Endothelial cell of umbilical vein (primary cell): ENCODE data around the gene NEBL. TPM values are rescaled to one million over a fixed set of nuclear protein-coding genes. Genes with fewer than 3 reads are reported as not detected.

ENCODE experiments used
- BruUV-seq: library from RNA; stranded (reverse); fragments of 400-500 nt; replicated peaks from 2 replicates; lab custom pipeline; 2021; lab: Mats Ljungman, UMichigan
- CTCF ChIA-PET: fragments of 300-600, 350-600 bp; sonication (Branson Sonifier 250); formaldehyde crosslinking; loops from one replicate; lab custom pipeline; 2021; ENCODE audit warnings: antibody characterized with exemption, inconsistent platforms; lab: Charles Lee
- POLR2A ChIA-PET: fragments of 300-600, 350-600 bp; sonication (Branson Sonifier 250); formaldehyde crosslinking; loops from one replicate; lab custom pipeline; 2021; ENCODE audit warnings: antibody characterized with exemption, inconsistent platforms; lab: Charles Lee
- DNase-seq: peaks from one replicate; pipeline ENCODE4 v3.0.0-alpha.2; 2011; ENCODE audit warnings: low read depth, low spot score
- FAIRE-seq: peaks from 2 replicates; lab custom pipeline; 2011; peaks lifted over from hg19 to GRCh38; lab: Jason Lieb, UNC
- H2AFZ ChIP-seq: 2 replicates; pipeline ENCODE4 v1.6.0; 2012; ENCODE audit warnings: low read depth, low read length, control low read depth, inconsistent platforms
- H3K27ac ChIP-seq: 2 replicates; pipeline ENCODE4 v1.5.1; 2011; ENCODE audit warnings: low read depth, mild to moderate bottlenecking, control low read depth, low read length, moderate library complexity; ENCODE audit not compliant: insufficient read depth
- H3K27me3 ChIP-seq, 2 experiments: 2 replicates each; pipeline versions ENCODE4 v1.6.0 to v1.6.1; 2011; ENCODE audit warnings: low read length in 2 of 2, mixed read lengths in 1 of 2; ENCODE audit not compliant: control insufficient read depth in 2 of 2, insufficient read depth in 2 of 2
- H3K36me3 ChIP-seq, 2 experiments: 2 replicates in 1 of 2; 3 replicates in 1 of 2; pipeline ENCODE4 v1.5.1; 2011; ENCODE audit warnings: low read length in 2 of 2, mild to moderate bottlenecking in 1 of 2, moderate library complexity in 1 of 2; ENCODE audit not compliant: control insufficient read depth in 2 of 2, insufficient read depth in 2 of 2; ENCODE audit errors: extremely low read depth in 1 of 2
- H3K4me1 ChIP-seq: 3 replicates; pipeline ENCODE4 v1.5.1; 2011; ENCODE audit warnings: mild to moderate bottlenecking, low read length; ENCODE audit not compliant: control insufficient read depth, insufficient read depth; ENCODE audit errors: extremely low read depth
- H3K4me2 ChIP-seq: 2 replicates; pipeline ENCODE4 v1.6.1; 2011; ENCODE audit warnings: low read length, control low read depth, mixed read lengths; ENCODE audit not compliant: insufficient read depth
- H3K4me3 ChIP-seq, 3 experiments: fragments of 200-600 bp in 1 of 3; sonication (generic), shearing (Covaris generic) in 1 of 3; replicated peaks in 1 of 3; 2 replicates each; pipeline ENCODE4 v1.5.1; 2011 to 2016; ENCODE audit warnings: control low read depth in 3 of 3, low read length in 3 of 3, mild to moderate bottlenecking in 2 of 3, inconsistent platforms in 1 of 3, low read depth in 1 of 3, moderate library complexity in 1 of 3; ENCODE audit not compliant: insufficient read depth in 1 of 3
- H3K79me2 ChIP-seq: 2 replicates; pipeline ENCODE4 v1.6.0; 2012; ENCODE audit warnings: low read length, inconsistent platforms; ENCODE audit not compliant: control insufficient read depth, insufficient read depth
- H3K9ac ChIP-seq: replicated peaks from 2 replicates; pipeline ENCODE3; 2011; ENCODE audit warnings: low read length, control low read depth; ENCODE audit not compliant: insufficient read depth; ENCODE audit errors: extremely low read depth
- H3K9me1 ChIP-seq: replicated peaks from 3 replicates; pipeline ENCODE4 v1.6.0; 2011; ENCODE audit warnings: mild to moderate bottlenecking, low read length; ENCODE audit not compliant: control insufficient read depth, insufficient read depth; ENCODE audit errors: extremely low read depth
- H3K9me3 ChIP-seq: replicated peaks from 2 replicates; pipeline ENCODE4 v1.5.1; 2012; ENCODE audit warnings: low read length, inconsistent platforms; ENCODE audit not compliant: control insufficient read depth, insufficient read depth
- H4K20me1 ChIP-seq: replicated peaks from 2 replicates; pipeline ENCODE3; 2011; ENCODE audit warnings: mild to moderate bottlenecking, low read length; ENCODE audit not compliant: control insufficient read depth, insufficient read depth; ENCODE audit errors: extremely low read depth
- EZH2 ChIP-seq: IDR thresholded peaks from 2 replicates; pipeline ENCODE4 v1.6.1; 2012; ENCODE audit warnings: borderline replicate concordance, low read depth, mild to moderate bottlenecking, moderate library complexity, low read length, inconsistent platforms; ENCODE audit not compliant: severe bottlenecking
- FOS ChIP-seq: IDR thresholded peaks from 2 replicates; pipeline ENCODE4 v1.6.1; 2011; ENCODE audit warnings: mild to moderate bottlenecking, low read length, moderate library complexity, borderline replicate concordance; ENCODE audit not compliant: insufficient read depth
- GATA2 ChIP-seq: IDR thresholded peaks from 2 replicates; pipeline ENCODE4 v1.7.0; 2011; ENCODE audit warnings: low read depth, mild to moderate bottlenecking, moderate library complexity, mixed read lengths, low read length; ENCODE audit not compliant: insufficient read length, insufficient read depth
- JUN ChIP-seq: IDR thresholded peaks from 2 replicates; pipeline ENCODE4 v1.6.1; 2011; ENCODE audit warnings: borderline replicate concordance, low read depth; ENCODE audit not compliant: insufficient read length, insufficient read depth
- MYC ChIP-seq: IDR thresholded peaks from one replicate; pipeline ENCODE4 v1.6.1; 2011; ENCODE audit warnings: mild to moderate bottlenecking, low read depth, low read length
- POLR2A ChIP-seq: IDR thresholded peaks from 2 replicates; pipeline ENCODE4 v1.6.1; 2012; ENCODE audit warnings: low read depth, mild to moderate bottlenecking, control low read depth, low read length
- POLR2AphosphoS5 ChIP-seq: IDR thresholded peaks from 2 replicates; pipeline ENCODE4 v1.6.1; 2012; ENCODE audit warnings: low read depth, mild to moderate bottlenecking, control low read depth, low read length, moderate library complexity; ENCODE audit not compliant: insufficient read depth
- dilution Hi-C: fragments of 300-500 bp; cut with MboI; formaldehyde crosslinking; loops from one replicate; pipeline ENCODE4 v1.15.0; 2019; ENCODE audit warnings: low sequenced_read_pairs; ENCODE audit not compliant: extremely low pct_ligation_motif_present
- intact Hi-C: fragments of 100-400 bp; cut with micrococcal nuclease; formaldehyde crosslinking; loops from one replicate; pipeline ENCODE4 v1.10.0; 2022
- polyA plus RNA-seq, 4 experiments: library from polyadenylated mRNA; depleted of rRNA in 3 of 4; stranded (reverse) in 3 of 4; unstranded in 1 of 4; fragments of >200 nt; gene quantifications; 2 replicates each; pipeline versions ENCODE4 v1.2.1 to v1.2.3, GENCODE V29; 2011 to 2012; ENCODE audit warnings: missing spikeins in 1 of 4
- total RNA-seq: library from RNA; stranded (reverse); gene quantifications from 2 replicates; pipeline ENCODE4 v1.2.3, GENCODE V29; 2021
- TF ChIP-seq, protein P1 (sequence below), 2 donors: IDR thresholded peaks; 1 replicate in 1 of 2; 2 replicates in 1 of 2; pipeline ENCODE4 v1.5.1; 2011; ENCODE audit warnings: low read length in 2 of 2, mild to moderate bottlenecking in 2 of 2, moderate library complexity in 2 of 2, control low read depth in 1 of 2, inconsistent platforms in 1 of 2, low read depth in 1 of 2; ENCODE audit not compliant: insufficient read depth in 1 of 2; ENCODE audit errors: extremely low read depth in 1 of 2
- TF ChIP-seq, protein P2 (sequence below): IDR thresholded peaks from 2 replicates; pipeline ENCODE4 v1.6.1; 2011; ENCODE audit not compliant: insufficient read depth, insufficient read length

Gene NEBL
- total and polyA plus RNA-seq, 2 donors (not counting 3 experiments of a cell fraction or from before 2014, with no cell fraction given) = 0.17 to 0.66 TPM

DNA sequence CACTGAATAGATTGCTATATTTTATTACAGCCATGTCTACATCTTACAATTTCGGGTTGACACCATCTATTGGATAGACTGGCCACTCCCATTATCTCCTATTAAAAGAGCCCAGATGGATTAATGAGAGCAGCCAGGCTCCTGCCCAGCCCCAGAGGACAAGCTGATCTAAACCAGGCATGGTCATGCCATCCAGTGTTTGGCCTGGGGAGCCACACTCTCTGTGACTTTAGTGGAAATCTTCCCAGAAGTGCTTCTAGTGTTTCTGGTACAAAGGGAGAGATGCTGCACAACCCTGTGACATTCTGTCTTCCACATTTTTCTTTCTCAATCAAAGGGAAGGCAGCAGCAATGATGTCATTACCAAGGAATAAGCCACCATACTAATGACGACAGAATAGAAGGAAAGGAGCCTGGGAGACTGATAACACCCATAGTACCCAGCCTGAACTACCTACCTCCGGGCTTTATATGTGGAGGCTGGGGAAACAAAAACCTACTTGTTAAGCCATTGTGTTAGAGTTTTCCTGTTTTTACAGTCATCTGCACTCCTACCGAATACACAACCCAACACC, 5.0 kb downstream of the NEBL start:
- intact Hi-C loops = no loop called here
- DNase-seq = no peak
- no peaks in the 10 kb centered on the region for H3K4me1 ChIP-seq

More for the DNA sequence above, 5.0 kb downstream of the NEBL start:
- no peak for TF ChIP-seq EZH2
- no peak for TF ChIP-seq MYC
- no peak for TF ChIP-seq JUN
- TF ChIP-seq POLR2A = no peak
- TF ChIP-seq, protein P1, sequence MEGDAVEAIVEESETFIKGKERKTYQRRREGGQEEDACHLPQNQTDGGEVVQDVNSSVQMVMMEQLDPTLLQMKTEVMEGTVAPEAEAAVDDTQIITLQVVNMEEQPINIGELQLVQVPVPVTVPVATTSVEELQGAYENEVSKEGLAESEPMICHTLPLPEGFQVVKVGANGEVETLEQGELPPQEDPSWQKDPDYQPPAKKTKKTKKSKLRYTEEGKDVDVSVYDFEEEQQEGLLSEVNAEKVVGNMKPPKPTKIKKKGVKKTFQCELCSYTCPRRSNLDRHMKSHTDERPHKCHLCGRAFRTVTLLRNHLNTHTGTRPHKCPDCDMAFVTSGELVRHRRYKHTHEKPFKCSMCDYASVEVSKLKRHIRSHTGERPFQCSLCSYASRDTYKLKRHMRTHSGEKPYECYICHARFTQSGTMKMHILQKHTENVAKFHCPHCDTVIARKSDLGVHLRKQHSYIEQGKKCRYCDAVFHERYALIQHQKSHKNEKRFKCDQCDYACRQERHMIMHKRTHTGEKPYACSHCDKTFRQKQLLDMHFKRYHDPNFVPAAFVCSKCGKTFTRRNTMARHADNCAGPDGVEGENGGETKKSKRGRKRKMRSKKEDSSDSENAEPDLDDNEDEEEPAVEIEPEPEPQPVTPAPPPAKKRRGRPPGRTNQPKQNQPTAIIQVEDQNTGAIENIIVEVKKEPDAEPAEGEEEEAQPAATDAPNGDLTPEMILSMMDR (IDR thresholded peaks at IDR 0.05; ENCODE audit: extremely low read depth in 1 of 2, insufficient read depth in 1 of 2, low read depth in 1 of 2, low read length in 2 of 2) = no peak
- TF ChIP-seq GATA2 = no peak
- TF ChIP-seq POLR2AphosphoS5 = no peak
- TF ChIP-seq, protein P2, sequence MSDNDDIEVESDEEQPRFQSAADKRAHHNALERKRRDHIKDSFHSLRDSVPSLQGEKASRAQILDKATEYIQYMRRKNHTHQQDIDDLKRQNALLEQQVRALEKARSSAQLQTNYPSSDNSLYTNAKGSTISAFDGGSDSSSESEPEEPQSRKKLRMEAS = no peak
- TF ChIP-seq FOS = no peak
- peaks cover 2 to 4% of the 10 kb centered on the region in 2 experiments for H3K27me3 ChIP-seq
- no peak overlapping the region for H3K9ac ChIP-seq
- no peak for FAIRE-seq
- no peaks in the 10 kb centered on the region for H3K79me2 ChIP-seq
- no peaks in the 10 kb centered on the region for H4K20me1 ChIP-seq
- H3K4me2 ChIP-seq = no peak overlapping the region
- H3K9me3 ChIP-seq = no peaks in the 10 kb centered on the region
- ChIA-PET CTCF (no interaction called here), POLR2A (no interaction called here)
- no peak overlapping the region for H3K4me3 ChIP-seq
- H3K36me3 ChIP-seq = no peaks in the 10 kb centered on the region
- no peaks in the 10 kb centered on the region for H3K9me1 ChIP-seq
- dilution Hi-C loops = no loop called here
- no peak overlapping the region for H2AFZ ChIP-seq
- BruUV-seq = no TSS peak
- no peak overlapping the region for H3K27ac ChIP-seq
